Fibroblast of pulmonary artery (primary cell): ENCODE measurements around the gene KIF26B.

ENCODE experiments used
- DNase-seq: peaks from one replicate; pipeline ENCODE4 v3.0.0-alpha.2; 2010; ENCODE audit warnings: low read depth
- H3K4me3 ChIP-seq: replicated peaks from 2 replicates; pipeline ENCODE4 v1.5.1; 2011; ENCODE audit warnings: low read depth, mild to moderate bottlenecking, control low read depth, low read length, moderate library complexity
- CTCF ChIP-seq: IDR thresholded peaks from 2 replicates; pipeline ENCODE4 v1.5.1; 2011; ENCODE audit warnings: mild to moderate bottlenecking, control low read depth, low read length, inconsistent platforms; ENCODE audit errors: missing control alignments

The KIF26B gene

GRCh38 chr1:245298781-245299180 is 144.0 kb downstream of the KIF26B start:
- no peak for TF ChIP-seq CTCF
- no peak overlapping the region for H3K4me3 ChIP-seq
- peak; percentile 16 for DNase-seq

- no peak for TF ChIP-seq CTCF
- DNase-seq = peak; percentile 89
- peak overlapping the region; percentile 18 for H3K4me3 ChIP-seq
These were observed 146.4 kb downstream of the KIF26B start for GRCh38 chr1:245301162-245301580.

- no peak for TF ChIP-seq CTCF
- H3K4me3 ChIP-seq = no peak overlapping the region
- peak; percentile 46 for DNase-seq
These were observed 147.1 kb downstream of the KIF26B start for GRCh38 chr1:245301921-245302320.

- TF ChIP-seq CTCF = no peak
- DNase-seq = no peak
- no peak overlapping the region for H3K4me3 ChIP-seq
These were observed 149.9 kb downstream of the KIF26B start for GRCh38 chr1:245304698-245305097.

GRCh38 chr1:245306020-245306419 is 151.2 kb downstream of the KIF26B start:
- no peak for DNase-seq
- no peak overlapping the region for H3K4me3 ChIP-seq
- no peak for TF ChIP-seq CTCF

GRCh38 chr1:245306628-245307410 is 152.0 kb downstream of the KIF26B start:
- no peak for DNase-seq
- no peak for TF ChIP-seq CTCF
- H3K4me3 ChIP-seq = no peak overlapping the region
